GM15510 (cell line): ENCODE measurements around the gene PAF1.

ENCODE experiments used
- POLR2A ChIP-seq: IDR thresholded peaks from 3 replicates; pipeline ENCODE4 v1.6.1; 2011; ENCODE audit warnings: borderline replicate concordance; ENCODE audit not compliant: insufficient read length; ENCODE audit errors: extremely low read depth

Gene PAF1

GRCh38 chr19:39411081-39411831 lies 20.4 kb upstream of the PAF1 start:
- TF ChIP-seq POLR2A, result no peak

- TF ChIP-seq POLR2A, result no peak
These were observed 19.9 kb upstream of the PAF1 start for GRCh38 chr19:39410831-39411080.

- peak; percentile 57 for TF ChIP-seq POLR2A
These were observed 19.3 kb upstream of the PAF1 start for GRCh38 chr19:39410017-39410830.

- peak; percentile 67 for TF ChIP-seq POLR2A
These were observed 18.5 kb upstream of the PAF1 start for GRCh38 chr19:39409208-39410016.

GRCh38 chr19:39408392-39409207 lies 17.7 kb upstream of the PAF1 start:
- peak; percentile 68 for TF ChIP-seq POLR2A

GRCh38 chr19:39407660-39408391 lies 16.9 kb upstream of the PAF1 start:
- TF ChIP-seq POLR2A, result peak; percentile 25

- no peak for TF ChIP-seq POLR2A
These were observed 16.4 kb upstream of the PAF1 start for GRCh38 chr19:39407410-39407659.

- TF ChIP-seq POLR2A, result peak; percentile 100
These were observed 15.9 kb upstream of the PAF1 start, which contains the start of gene ZFP36 for GRCh38 chr19:39406656-39407409. Gene ZFP36, plus strand, starts transcription at chr19:39406847. Its CDS starts 58 bp downstream, at chr19:39406905.

- no peak for TF ChIP-seq POLR2A
These were observed 15.2 kb upstream of the PAF1 start for GRCh38 chr19:39405958-39406655.

- TF ChIP-seq POLR2A, result no peak
These were observed 14.5 kb upstream of the PAF1 start for GRCh38 chr19:39405261-39405957.

- peak; percentile 63 for TF ChIP-seq POLR2A
These were observed 12.7 kb upstream of the PAF1 start for GRCh38 chr19:39403331-39404312.
